Peyer's patch (tissue), 4 donors: ENCODE data around the gene IMPDH1. TPM values are rescaled to one million over a fixed set of nuclear protein-coding genes. Genes with fewer than 3 reads are reported as not detected.

ENCODE experiments used
- DNase-seq, 3 donors: peaks; one replicate each; pipeline ENCODE4 v3.0.0-alpha.2; 2017 to 2019
- H3K27ac ChIP-seq, 4 donors: fragments of 200-600 bp; sonication (generic); one replicate each; pipeline ENCODE4 v1.5.1; 2016 to 2019
- H3K27me3 ChIP-seq, 2 donors: fragments of 200-600 bp; sonication (generic); one replicate each; pipeline ENCODE4 v1.5.1; 2019
- H3K36me3 ChIP-seq, 3 donors: fragments of 200-600 bp; sonication (generic); one replicate each; pipeline ENCODE4 v1.5.1; 2016 to 2019
- H3K4me1 ChIP-seq, 4 donors: fragments of 200-600 bp; sonication (generic); one replicate each; pipeline ENCODE4 v1.5.1; 2016 to 2019
- H3K4me3 ChIP-seq, 4 donors: fragments of 200-600 bp; sonication (generic); 1 replicate in 3 of 4; 2 replicates in 1 of 4; pipeline ENCODE4 v1.5.1; 2016 to 2019; ENCODE audit warnings: mild to moderate bottlenecking in 1 of 4
- H3K9me3 ChIP-seq, 4 donors: fragments of 200-600 bp; sonication (generic); one replicate each; pipeline ENCODE4 v1.5.1; 2016 to 2019; ENCODE audit warnings: mild to moderate bottlenecking in 1 of 4
- POLR2A ChIP-seq, 2 donors: fragments of 450-650 bp; IDR thresholded peaks; one replicate each; pipeline ENCODE4 v1.5.1; 2017; ENCODE audit warnings: antibody characterized with exemption in 2 of 2, mild to moderate bottlenecking in 2 of 2, moderate library complexity in 2 of 2
- total RNA-seq, 4 donors: library from RNA; depleted of rRNA; stranded (reverse); fragments of >200 nt; gene quantifications; one replicate each; pipeline ENCODE4 v1.1.0, GENCODE V29; 2016
- TF ChIP-seq, protein P1 (sequence below), 6 experiments: fragments of 450-650 bp in 4 of 6; fragments of 200-600 bp in 2 of 6; sonication (generic) in 1 of 6; IDR thresholded peaks; one replicate each; pipeline ENCODE4 v1.5.1; 2017 to 2019; ENCODE audit warnings: antibody characterized with exemption in 6 of 6, mild to moderate bottlenecking in 3 of 6, moderate library complexity in 1 of 6

The IMPDH1 gene
- total RNA-seq, 4 donors from 2014 or later: 7.9 to 45.4 (median 14.8) TPM

GRCh38 chr7:128373606-128374005, 36.2 kb downstream of the IMPDH1 start:
- Histone ChIP-seq H3K27ac (no peak overlapping the region), H3K9me3 (no peaks in the 10 kb centered on the region), H3K4me3 (no peak overlapping the region), H3K36me3 (no peaks in the 10 kb centered on the region), H3K27me3 (no peaks in the 10 kb centered on the region), H3K4me1 (no peaks in the 10 kb centered on the region)
- DNase-seq: no peak
- TF ChIP-seq POLR2A (IDR thresholded peaks at IDR 0.05): no peak
- TF ChIP-seq, protein P1, sequence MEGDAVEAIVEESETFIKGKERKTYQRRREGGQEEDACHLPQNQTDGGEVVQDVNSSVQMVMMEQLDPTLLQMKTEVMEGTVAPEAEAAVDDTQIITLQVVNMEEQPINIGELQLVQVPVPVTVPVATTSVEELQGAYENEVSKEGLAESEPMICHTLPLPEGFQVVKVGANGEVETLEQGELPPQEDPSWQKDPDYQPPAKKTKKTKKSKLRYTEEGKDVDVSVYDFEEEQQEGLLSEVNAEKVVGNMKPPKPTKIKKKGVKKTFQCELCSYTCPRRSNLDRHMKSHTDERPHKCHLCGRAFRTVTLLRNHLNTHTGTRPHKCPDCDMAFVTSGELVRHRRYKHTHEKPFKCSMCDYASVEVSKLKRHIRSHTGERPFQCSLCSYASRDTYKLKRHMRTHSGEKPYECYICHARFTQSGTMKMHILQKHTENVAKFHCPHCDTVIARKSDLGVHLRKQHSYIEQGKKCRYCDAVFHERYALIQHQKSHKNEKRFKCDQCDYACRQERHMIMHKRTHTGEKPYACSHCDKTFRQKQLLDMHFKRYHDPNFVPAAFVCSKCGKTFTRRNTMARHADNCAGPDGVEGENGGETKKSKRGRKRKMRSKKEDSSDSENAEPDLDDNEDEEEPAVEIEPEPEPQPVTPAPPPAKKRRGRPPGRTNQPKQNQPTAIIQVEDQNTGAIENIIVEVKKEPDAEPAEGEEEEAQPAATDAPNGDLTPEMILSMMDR (IDR thresholded peaks at IDR 0.05): no peak

DNA sequence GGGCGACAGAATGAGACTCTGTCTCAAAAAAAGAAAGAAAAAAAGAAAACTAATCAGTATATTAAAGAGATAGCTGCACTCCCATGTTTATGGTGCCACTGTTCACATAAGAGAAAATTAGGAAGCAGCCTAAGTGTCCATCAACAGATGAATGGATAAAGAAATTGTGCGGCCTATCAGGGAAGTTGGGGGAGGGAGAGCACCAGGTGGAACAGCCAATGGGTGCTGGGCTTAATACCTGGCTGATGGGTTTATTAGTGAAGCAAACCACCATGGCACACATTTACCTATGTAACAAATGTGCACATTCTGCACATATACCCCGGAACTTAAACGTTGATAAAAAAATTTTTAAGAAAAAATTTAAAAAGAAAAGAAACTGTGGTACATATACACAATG, 39.3 kb downstream of the IMPDH1 start:
- H3K9me3 ChIP-seq: no peaks in the 10 kb centered on the region
- H3K27ac ChIP-seq: no peak overlapping the region
- TF ChIP-seq, protein P1 (IDR thresholded peaks at IDR 0.05): no peak
- no peak for TF ChIP-seq POLR2A (IDR thresholded peaks at IDR 0.05)
- no peaks in the 10 kb centered on the region for H3K4me1 ChIP-seq
- H3K27me3 ChIP-seq: no peaks in the 10 kb centered on the region
- DNase-seq: no peak
- no peaks in the 10 kb centered on the region for H3K36me3 ChIP-seq
- no peak overlapping the region for H3K4me3 ChIP-seq

GRCh38 chr7:128366986-128367385, 42.8 kb downstream of the IMPDH1 start:
- Histone ChIP-seq H3K4me3 (no peak overlapping the region), H3K9me3 (no peaks in the 10 kb centered on the region), H3K27me3 (peaks cover 0 to 6% of the 10 kb centered on the region in 2 donors), H3K27ac (no peak overlapping the region), H3K36me3 (no peaks in the 10 kb centered on the region), H3K4me1 (peaks cover 0 to under 1% (median 0%) of the 10 kb centered on the region in 4 donors)
- no peak for TF ChIP-seq POLR2A (IDR thresholded peaks at IDR 0.05)
- TF ChIP-seq, protein P1 (IDR thresholded peaks at IDR 0.05): no peak
- DNase-seq: no peak

DNA sequence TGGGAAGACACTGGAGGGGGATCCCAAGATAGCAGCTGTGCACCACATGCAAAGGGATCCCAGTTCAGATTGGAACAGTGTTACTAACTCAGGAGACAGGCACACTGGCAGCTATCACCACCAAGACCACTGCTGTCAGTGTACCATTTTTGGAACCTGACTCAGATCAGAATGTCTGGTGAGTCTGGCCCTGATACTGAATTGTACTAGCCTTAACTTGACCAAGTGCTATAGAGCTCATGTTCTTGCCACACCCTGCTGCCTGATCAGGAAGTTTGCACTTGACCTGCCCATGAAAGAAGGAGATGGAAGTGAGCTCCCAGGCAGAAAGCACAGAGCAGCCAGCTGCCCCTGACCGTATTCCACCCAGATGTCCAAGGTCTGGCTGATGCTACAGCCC, 43.5 kb downstream of the IMPDH1 start:
- no peaks in the 10 kb centered on the region for H3K9me3 ChIP-seq

DNA sequence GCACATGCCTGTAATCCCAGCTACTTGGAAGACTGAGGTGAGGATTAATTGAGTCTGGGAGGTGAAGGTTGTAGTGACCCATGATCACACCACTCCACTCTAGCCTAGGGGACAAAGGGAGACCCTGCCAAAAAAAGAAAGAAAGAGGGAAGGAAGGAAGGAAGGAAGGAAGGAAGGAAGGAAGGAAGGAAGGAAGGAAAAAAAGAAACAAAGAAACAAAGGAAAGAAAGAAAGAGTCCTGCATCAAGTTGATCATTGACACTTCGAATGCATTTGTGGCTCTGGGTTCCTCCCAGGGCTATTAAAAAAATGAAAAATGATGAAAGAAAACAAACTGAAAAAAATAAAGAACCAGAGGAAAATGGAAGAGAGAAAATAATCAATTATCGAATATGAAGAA, 44.4 kb downstream of the IMPDH1 start:
- H3K4me1 ChIP-seq: peaks cover 0 to 10% (median 5%) of the 10 kb centered on the region in 4 donors
- no peaks in the 10 kb centered on the region for H3K9me3 ChIP-seq
- H3K27ac ChIP-seq: no peak overlapping the region
- H3K4me3 ChIP-seq: no peak overlapping the region
- no peaks in the 10 kb centered on the region for H3K36me3 ChIP-seq
- TF ChIP-seq, protein P1 (IDR thresholded peaks at IDR 0.05): no peak
- TF ChIP-seq POLR2A (IDR thresholded peaks at IDR 0.05): no peak
- no peak for DNase-seq
- peaks cover 0 to 6% of the 10 kb centered on the region in 2 donors for H3K27me3 ChIP-seq

More for the DNA sequence above, 43.5 kb downstream of the IMPDH1 start:
- H3K4me3 ChIP-seq: no peak overlapping the region
- no peak overlapping the region for H3K27ac ChIP-seq
- H3K36me3 ChIP-seq: no peaks in the 10 kb centered on the region
- H3K27me3 ChIP-seq: peaks cover 0 to 6% of the 10 kb centered on the region in 2 donors
- DNase-seq: no peak
- peaks cover 0 to 7% (median under 1%) of the 10 kb centered on the region in 4 donors for H3K4me1 ChIP-seq
- TF ChIP-seq, protein P1 (IDR thresholded peaks at IDR 0.05): no peak
- TF ChIP-seq POLR2A (IDR thresholded peaks at IDR 0.05): no peak
